Muscle of leg (tissue), 11 donors: ENCODE results near the gene GJD4. TPM values are rescaled to one million over a fixed set of nuclear protein-coding genes. Genes with fewer than 3 reads are reported as not detected.

Experiments
- DNase-seq: peaks from one replicate; pipeline ENCODE4 v3.0.0; 2013
- H3K27ac ChIP-seq: one replicate; pipeline ENCODE4 v1.5.1; 2013; ENCODE audit warnings: mild to moderate bottlenecking, low read length, control low read depth
- H3K27me3 ChIP-seq: one replicate; pipeline ENCODE4 v1.6.1; 2013; ENCODE audit warnings: low read length; ENCODE audit not compliant: control insufficient read depth, insufficient read depth
- H3K36me3 ChIP-seq: one replicate; pipeline ENCODE4 v1.6.1; 2013; ENCODE audit warnings: low read length; ENCODE audit not compliant: control insufficient read depth, insufficient read depth
- H3K4me1 ChIP-seq: one replicate; pipeline ENCODE4 v1.6.1; 2013; ENCODE audit warnings: low read length; ENCODE audit not compliant: control insufficient read depth, insufficient read depth
- H3K4me3 ChIP-seq: one replicate; pipeline ENCODE4 v1.5.1; 2013; ENCODE audit warnings: low read length, control low read depth
- H3K9me3 ChIP-seq: replicated peaks from 2 replicates; pipeline ENCODE4 v1.6.1; 2013; ENCODE audit warnings: low read depth, low read length; ENCODE audit not compliant: control insufficient read depth
- WGBS: methylation state at CpG from one replicate; pipeline ENCODE4 v1.1.5; 2013; ENCODE audit warnings: missing lambda C conversion rate; ENCODE audit not compliant: insufficient coverage; 5-methylcytosine and 5-hydroxymethylcytosine counted together
- polyA plus RNA-seq, 8 donors: library from polyadenylated mRNA; unstranded; fragments of 120-200 nt; gene quantifications; one replicate each; pipeline versions ENCODE4 v1.2.1 to v1.2.3, GENCODE V29; 2013; ENCODE audit warnings: inconsistent platforms in 1 of 8, low replicate concordance in 1 of 8; ENCODE audit not compliant: insufficient read length in 8 of 8, insufficient read depth in 1 of 8
- total RNA-seq: library from RNA; stranded (reverse); fragments of 120-200 nt; gene quantifications from one replicate; pipeline ENCODE4 v1.2.4, GENCODE V29; 2013

GJD4 gene
- total and polyA plus RNA-seq, 9 donors = 1.4 to 17.7 (median 9.2) TPM

DNA sequence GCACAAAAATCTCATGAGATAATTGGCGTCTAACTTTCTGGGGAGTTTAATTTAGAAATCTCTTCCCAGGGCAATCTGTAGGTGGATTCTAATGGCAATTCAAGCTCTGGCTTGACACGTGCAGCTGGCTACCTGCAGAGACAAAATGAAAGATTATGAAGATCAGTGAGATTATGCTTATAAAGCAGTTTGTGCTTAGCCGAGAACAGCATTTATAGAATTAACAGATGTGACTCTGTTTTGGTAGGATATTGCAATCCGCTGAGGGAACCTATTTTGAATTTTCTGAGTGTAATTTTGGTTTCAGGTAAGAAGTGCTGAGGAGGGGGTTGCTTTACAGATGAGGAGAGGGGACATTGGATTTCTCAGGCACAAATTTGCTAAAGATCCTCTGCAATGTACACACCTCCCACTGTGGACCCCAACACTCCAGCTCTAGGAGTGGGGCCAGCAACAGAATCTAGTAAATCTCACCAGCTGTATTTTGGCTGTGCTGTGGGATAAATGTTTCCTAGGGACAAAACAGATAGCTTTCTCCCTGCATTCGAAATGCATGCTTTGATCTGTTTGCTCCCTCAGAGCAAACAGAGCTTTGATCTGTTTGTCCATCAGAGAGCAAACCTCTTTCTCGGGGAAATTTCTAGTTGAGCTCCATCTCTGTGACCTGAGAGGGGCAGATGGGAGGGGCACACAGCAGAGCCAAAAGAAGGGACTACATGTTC, 7.4 kb downstream of the GJD4 start:
- Histone ChIP-seq H3K27ac (no peak overlapping the region), H3K9me3 (no peaks in the 10 kb centered on the region), H3K36me3 (no peaks in the 10 kb centered on the region), H3K27me3 (peaks cover 3% of the 10 kb centered on the region), H3K4me3 (no peak overlapping the region), H3K4me1 (peaks cover 10% of the 10 kb centered on the region)
- 14% methylated on average over 5 of the region's 6 CpGs for WGBS
- DNase-seq = no peak

- no peaks in the 10 kb centered on the region for H3K36me3 ChIP-seq
- no peaks in the 10 kb centered on the region for H3K27me3 ChIP-seq
- peaks cover 6% of the 10 kb centered on the region for H3K4me1 ChIP-seq
- H3K27ac ChIP-seq = no peak overlapping the region
- DNase-seq = no peak
- WGBS = no CpG with 5 or more reads among the region's 2 CpGs
- no peak overlapping the region for H3K4me3 ChIP-seq
- H3K9me3 ChIP-seq = no peaks in the 10 kb centered on the region
These were observed 7.9 kb downstream of the GJD4 start for GRCh38 chr10:35613107-35613440.

- H3K4me3 ChIP-seq = no peak overlapping the region
- peak; percentile 64 for DNase-seq
- H3K27me3 ChIP-seq = no peaks in the 10 kb centered on the region
- no peak overlapping the region for H3K27ac ChIP-seq
- no peaks in the 10 kb centered on the region for H3K9me3 ChIP-seq
- H3K4me1 ChIP-seq = peaks cover 2% of the 10 kb centered on the region
- H3K36me3 ChIP-seq = no peaks in the 10 kb centered on the region
- WGBS = 42% methylated on average over 2 of the region's 8 CpGs
These were observed 8.6 kb downstream of the GJD4 start for GRCh38 chr10:35613597-35614226.

GRCh38 chr10:35614312-35614711, 9.2 kb downstream of the GJD4 start:
- Histone ChIP-seq H3K27ac (no peak overlapping the region), H3K36me3 (no peaks in the 10 kb centered on the region), H3K4me1 (peaks cover 2% of the 10 kb centered on the region), H3K9me3 (no peaks in the 10 kb centered on the region), H3K4me3 (no peak overlapping the region), H3K27me3 (no peaks in the 10 kb centered on the region)
- no peak for DNase-seq
- WGBS = 100% methylated on average over 1 of the region's 5 CpGs

GRCh38 chr10:35626971-35627507, 21.9 kb downstream of the GJD4 start:
- Histone ChIP-seq H3K9me3 (no peaks in the 10 kb centered on the region), H3K4me1 (no peaks in the 10 kb centered on the region), H3K36me3 (no peaks in the 10 kb centered on the region), H3K27me3 (no peaks in the 10 kb centered on the region), H3K27ac (no peak overlapping the region), H3K4me3 (no peak overlapping the region)
- no peak for DNase-seq
- WGBS = no CpG with 5 or more reads among the region's 6 CpGs

- Histone ChIP-seq H3K4me3 (no peak overlapping the region), H3K27me3 (no peaks in the 10 kb centered on the region), H3K4me1 (peaks cover 2% of the 10 kb centered on the region), H3K27ac (no peak overlapping the region), H3K36me3 (no peaks in the 10 kb centered on the region), H3K9me3 (no peaks in the 10 kb centered on the region)
- no peak for DNase-seq
- WGBS = no CpG with 5 or more reads among the region's 1 CpG
These were observed 26.3 kb downstream of the GJD4 start for GRCh38 chr10:35631404-35631803.

DNA sequence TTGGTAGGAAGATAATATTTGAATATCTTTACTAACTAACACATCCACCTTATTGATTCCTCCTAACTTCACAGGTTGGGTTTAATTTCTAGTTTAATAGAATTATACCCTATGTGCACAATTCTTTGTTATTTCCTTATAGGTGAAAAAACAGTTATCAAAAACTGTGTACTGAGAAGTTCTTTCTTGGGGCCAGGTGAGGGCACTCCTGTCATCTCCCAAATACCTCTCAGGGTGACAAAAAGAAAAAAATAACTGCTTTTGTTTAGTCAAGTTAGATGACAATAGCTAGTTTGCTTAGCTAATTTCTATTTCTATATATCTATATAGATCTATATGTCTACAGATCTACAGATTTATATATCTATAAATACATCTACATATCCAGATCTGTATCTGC, 26.9 kb downstream of the GJD4 start:
- no peaks in the 10 kb centered on the region for H3K9me3 ChIP-seq
- no peak overlapping the region for H3K4me3 ChIP-seq
- H3K27ac ChIP-seq = no peak overlapping the region
- no peak for DNase-seq
- no peaks in the 10 kb centered on the region for H3K36me3 ChIP-seq
- H3K4me1 ChIP-seq = peaks cover 2% of the 10 kb centered on the region
- no peaks in the 10 kb centered on the region for H3K27me3 ChIP-seq

DNA sequence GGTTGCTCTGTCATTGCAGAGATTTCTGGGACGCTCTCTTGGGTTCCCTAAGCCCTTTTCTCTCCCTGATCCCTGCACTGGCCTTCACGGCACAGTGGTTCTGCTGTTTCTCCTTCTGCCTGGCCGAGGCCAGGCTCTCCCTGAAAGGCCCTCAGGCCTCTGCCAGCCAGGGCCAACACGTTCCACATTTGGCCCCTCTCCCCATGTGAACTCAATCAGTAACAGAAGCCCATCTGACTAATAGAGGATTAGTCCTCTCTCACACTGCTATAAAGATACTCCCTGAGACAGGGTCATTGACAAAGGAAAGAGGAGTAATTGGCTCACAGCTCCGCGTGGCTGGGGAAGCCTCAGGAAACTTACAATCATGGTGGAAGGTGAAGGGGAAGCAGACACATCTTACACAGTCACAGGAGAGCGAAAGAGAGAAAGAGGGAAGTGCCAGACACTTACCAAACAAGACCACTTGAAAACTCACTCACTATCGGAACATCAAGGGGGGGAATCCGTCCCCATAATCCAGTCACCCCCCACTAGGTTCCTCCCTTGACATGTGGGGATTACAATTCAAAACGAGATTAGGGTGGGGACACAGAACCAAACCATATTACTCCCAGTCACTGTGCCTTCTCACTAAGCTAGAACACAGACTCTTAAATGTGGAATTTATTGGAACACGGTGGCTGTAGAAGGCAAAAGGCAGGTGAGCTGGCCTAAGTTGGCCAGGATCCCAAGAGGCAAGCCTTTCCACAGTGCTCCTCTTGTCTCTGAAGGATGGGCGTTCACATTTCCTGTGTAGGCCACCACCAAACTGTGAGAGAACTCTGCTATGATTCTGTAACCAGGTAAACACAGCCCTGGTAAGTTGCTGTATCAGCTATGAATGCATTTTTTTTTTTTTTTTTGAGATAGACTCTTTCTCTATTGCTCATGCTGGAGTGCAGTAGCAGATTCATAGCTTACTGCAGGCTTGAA, 28.2 kb downstream of the GJD4 start:
- no peaks in the 10 kb centered on the region for H3K27me3 ChIP-seq
- no peak overlapping the region for H3K27ac ChIP-seq
- DNase-seq = peak; percentile 23
- peaks cover 8% of the 10 kb centered on the region for H3K36me3 ChIP-seq
- H3K4me1 ChIP-seq = peaks cover 6% of the 10 kb centered on the region
- no peak overlapping the region for H3K4me3 ChIP-seq
- H3K9me3 ChIP-seq = no peaks in the 10 kb centered on the region
- 38% methylated on average over 4 of the region's 12 CpGs for WGBS

DNA sequence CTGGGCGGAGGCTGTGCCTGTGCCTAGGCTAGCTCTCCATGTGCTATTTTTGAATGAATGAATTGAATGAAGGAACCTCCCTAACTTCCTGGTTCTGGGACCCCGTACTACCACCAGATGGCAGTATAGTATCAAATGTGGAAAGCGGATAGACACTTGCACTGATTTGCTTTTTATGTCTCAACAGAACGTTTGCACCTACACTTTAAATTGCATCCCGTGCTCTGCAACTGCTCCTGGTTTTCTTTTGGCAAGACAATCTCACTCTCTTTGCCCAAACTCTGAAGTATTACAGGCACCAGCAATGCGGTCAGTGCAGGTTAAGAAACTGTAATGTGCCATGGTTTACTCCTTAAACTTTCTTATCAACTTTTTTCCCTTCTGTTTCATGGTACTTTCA, 30.4 kb downstream of the GJD4 start:
- peak; percentile 88 for DNase-seq
- peaks cover 16% of the 10 kb centered on the region for H3K4me1 ChIP-seq
- peaks cover 14% of the 10 kb centered on the region for H3K36me3 ChIP-seq
- no peak overlapping the region for H3K4me3 ChIP-seq
- 0% methylated on average over 2 of the region's 6 CpGs for WGBS
- H3K9me3 ChIP-seq = no peaks in the 10 kb centered on the region
- H3K27me3 ChIP-seq = peaks cover 2% of the 10 kb centered on the region
- H3K27ac ChIP-seq = no peak overlapping the region

- peaks cover 2% of the 10 kb centered on the region for H3K27me3 ChIP-seq
- DNase-seq = peak; percentile 22
- H3K4me1 ChIP-seq = peaks cover 16% of the 10 kb centered on the region
- H3K9me3 ChIP-seq = no peaks in the 10 kb centered on the region
- peaks cover 14% of the 10 kb centered on the region for H3K36me3 ChIP-seq
- WGBS = 17% methylated on average over 1 of the region's 7 CpGs
- peak overlapping the region; percentile 34 for H3K4me3 ChIP-seq
- H3K27ac ChIP-seq = no peak overlapping the region
These were observed 31.8 kb downstream of the GJD4 start for GRCh38 chr10:35636956-35637355.
